Stimulated activated CD4-positive, alpha-beta T cell treated with anti-CD3 and anti-CD28 coated beads, Interleukin-4, amount 100 ng/mL, for 48 hours (primary cell): ENCODE data around the gene ASIC4.

Source experiments
- DNase-seq, 2 donors: peaks; one replicate each; pipeline ENCODE4 v3.0.0-alpha.2; 2020; ENCODE audit warnings: low read depth in 2 of 2

The ASIC4 gene, protein sequence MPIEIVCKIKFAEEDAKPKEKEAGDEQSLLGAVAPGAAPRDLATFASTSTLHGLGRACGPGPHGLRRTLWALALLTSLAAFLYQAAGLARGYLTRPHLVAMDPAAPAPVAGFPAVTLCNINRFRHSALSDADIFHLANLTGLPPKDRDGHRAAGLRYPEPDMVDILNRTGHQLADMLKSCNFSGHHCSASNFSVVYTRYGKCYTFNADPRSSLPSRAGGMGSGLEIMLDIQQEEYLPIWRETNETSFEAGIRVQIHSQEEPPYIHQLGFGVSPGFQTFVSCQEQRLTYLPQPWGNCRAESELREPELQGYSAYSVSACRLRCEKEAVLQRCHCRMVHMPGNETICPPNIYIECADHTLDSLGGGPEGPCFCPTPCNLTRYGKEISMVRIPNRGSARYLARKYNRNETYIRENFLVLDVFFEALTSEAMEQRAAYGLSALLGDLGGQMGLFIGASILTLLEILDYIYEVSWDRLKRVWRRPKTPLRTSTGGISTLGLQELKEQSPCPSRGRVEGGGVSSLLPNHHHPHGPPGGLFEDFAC

DNA sequence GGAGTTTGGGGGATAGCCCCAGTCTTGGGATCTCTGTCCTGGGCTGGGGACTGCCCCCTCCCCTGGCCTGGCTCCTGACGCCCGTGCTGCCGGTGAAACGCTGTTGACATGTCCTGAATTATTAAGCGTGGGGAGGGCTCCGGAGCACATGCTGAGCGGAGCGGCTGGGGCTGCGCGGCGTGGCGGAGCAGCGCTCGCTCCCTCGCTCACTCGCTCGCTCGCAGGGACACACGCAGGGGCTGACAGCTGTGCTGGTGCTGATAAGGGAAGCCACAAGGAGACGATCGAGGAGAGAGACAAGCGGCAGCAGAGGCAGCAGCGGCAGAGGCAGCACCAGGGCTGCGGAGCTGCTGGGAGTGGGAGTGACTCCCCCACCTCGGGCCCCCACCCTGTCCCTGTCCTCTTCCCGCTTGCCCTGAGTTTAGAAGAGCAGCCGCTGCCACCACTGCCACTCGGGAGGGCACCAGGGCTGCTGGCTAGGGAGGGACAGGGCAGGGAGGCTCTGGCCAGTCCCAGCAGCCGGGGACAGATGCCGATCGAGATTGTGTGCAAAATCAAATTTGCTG lies at the start of gene ASIC4:
Gene ASIC4, plus strand, starts transcription at position 287 of the 566 bp plus-strand sequence. Its CDS starts 243 bp downstream, at position 530.
- DNase-seq, result no peak

- DNase-seq, result no peak
Observed at GRCh38 chr2:219465659-219466561, 48.4 kb upstream of the ASIC4 start.

DNA sequence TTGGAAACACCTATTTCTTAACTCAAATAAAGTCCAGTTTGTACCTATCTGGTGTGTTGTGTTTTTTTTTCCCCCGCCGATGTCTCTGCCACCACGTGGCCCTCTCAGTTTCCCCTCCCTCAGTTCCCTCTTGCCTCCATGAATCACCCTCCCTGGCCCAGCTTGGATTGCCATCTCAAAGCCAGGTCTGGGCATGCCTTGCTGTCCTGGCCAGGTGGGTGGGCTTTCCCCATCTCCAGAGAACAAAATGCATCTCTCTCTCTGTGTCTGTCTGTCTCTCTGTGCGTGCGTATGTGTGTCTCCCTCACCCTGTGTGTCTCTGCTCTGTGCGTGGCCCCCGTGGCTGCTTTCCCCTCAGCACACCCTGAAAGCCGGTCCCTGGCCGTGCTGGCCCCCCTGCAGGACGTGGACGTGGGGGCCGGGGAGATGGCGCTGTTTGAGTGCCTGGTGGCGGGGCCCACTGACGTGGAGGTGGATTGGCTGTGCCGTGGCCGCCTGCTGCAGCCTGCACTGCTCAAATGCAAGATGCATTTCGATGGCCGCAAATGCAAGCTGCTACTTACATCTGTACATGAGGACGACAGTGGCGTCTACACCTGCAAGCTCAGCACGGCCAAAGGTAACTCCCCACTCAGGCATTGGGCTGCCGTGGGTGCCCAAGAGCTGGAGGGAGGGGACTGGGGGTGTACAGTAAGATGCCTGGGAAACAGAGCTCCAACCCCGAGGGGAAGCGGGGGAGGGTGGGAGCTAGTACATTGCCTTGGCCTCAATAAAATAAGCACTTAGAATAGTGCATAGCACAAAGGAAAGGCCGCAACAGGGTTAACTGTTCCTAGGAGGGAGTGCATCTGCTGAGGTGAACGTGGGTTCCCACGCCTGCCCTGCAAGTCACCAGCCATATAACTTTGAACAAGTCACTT lies 47.2 kb upstream of the ASIC4 start:
- no peak for DNase-seq

- no peak for DNase-seq
Observed at GRCh38 chr2:219467736-219468075, 46.6 kb upstream of the ASIC4 start.

GRCh38 chr2:219468410-219469185 lies 45.7 kb upstream of the ASIC4 start:
- DNase-seq, result no peak

DNA sequence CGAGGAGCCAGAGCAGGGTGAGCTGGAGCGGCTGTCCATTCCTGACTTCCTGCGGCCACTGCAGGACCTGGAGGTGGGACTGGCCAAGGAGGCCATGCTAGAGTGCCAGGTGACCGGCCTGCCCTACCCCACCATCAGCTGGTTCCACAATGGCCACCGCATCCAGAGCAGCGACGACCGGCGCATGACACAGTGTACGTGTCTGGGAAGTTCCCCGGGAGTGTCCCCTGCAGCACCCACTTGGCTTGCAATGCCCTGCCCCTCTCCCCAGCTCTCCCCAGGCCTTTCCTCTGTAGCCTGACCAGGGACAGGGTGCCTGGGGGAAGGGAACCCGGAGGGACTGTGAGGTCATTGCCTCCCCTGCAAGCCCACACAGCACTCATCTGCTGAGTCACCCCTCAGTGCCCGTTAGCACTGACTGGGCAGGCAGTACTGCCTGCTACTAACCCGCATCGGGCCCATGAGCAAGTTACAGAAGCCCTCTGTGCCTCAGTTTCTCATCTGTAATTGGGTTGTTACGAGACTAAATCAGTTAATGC lies 45.0 kb upstream of the ASIC4 start:
- DNase-seq, result no peak

DNA sequence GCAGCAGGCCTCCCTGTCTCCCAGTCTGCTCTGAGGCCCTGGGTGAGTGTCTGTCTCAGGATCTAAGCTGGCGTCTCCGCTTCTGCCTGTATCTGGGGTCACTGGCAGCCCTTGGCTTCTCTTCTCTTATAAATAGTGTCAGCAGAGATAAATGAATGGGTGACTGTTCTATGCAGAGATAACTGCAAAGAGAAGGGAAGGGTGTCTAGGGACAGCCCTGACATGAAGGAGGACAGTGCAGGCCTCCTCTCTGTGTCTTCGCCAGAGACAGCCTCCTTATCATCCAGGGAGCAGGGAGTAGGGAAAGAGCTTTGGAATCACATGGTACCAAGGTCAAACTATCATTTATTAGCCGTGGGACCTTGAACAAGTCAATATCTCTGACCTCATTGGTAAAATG lies 43.9 kb upstream of the ASIC4 start:
- no peak for DNase-seq

- DNase-seq, result no peak
Observed at GRCh38 chr2:219471476-219472371, 42.6 kb upstream of the ASIC4 start.

- DNase-seq, result no peak
Observed at GRCh38 chr2:219472629-219473187, 41.6 kb upstream of the ASIC4 start.

DNA sequence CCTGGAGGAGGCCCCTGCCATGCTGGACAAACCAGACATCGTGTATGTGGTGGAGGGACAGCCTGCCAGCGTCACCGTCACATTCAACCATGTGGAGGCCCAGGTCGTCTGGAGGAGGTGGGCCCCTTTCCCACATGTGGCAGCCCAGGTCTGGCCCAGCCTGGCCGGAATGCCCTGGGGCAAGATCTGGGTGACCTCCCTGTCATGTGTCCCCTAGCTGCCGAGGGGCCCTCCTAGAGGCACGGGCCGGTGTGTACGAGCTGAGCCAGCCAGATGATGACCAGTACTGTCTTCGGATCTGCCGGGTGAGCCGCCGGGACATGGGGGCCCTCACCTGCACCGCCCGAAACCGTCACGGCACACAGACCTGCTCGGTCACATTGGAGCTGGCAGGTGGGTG lies 40.8 kb upstream of the ASIC4 start:
- DNase-seq, result no peak

- DNase-seq, result no peak
Observed at GRCh38 chr2:219474285-219475060, 39.8 kb upstream of the ASIC4 start.

GRCh38 chr2:219475278-219475677 lies 39.0 kb upstream of the ASIC4 start:
- DNase-seq, result no peak

- DNase-seq, result peak; percentile 62 to 67
Observed at GRCh38 chr2:219475697-219476651, 38.3 kb upstream of the ASIC4 start.

- DNase-seq, result no peak
Observed at GRCh38 chr2:219476652-219477151, 37.6 kb upstream of the ASIC4 start.

- no peak for DNase-seq
Observed at GRCh38 chr2:219477179-219477578, 37.1 kb upstream of the ASIC4 start.

DNA sequence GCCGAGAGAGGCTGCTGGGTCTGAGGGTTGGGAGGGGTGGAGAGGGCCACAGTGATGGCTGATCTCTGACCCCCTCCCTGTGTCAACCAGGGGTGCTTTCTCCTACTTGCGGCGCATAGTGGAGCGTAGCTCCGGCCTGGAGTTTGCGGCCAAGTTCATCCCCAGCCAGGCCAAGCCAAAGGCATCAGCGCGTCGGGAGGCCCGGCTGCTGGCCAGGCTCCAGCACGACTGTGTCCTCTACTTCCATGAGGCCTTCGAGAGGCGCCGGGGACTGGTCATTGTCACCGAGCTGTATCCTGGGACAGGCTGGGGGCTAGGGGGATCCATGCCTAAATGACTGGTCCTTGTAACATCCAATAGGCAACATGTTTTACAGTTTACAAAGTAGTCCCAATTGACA lies 36.5 kb upstream of the ASIC4 start:
- DNase-seq, result no peak

DNA sequence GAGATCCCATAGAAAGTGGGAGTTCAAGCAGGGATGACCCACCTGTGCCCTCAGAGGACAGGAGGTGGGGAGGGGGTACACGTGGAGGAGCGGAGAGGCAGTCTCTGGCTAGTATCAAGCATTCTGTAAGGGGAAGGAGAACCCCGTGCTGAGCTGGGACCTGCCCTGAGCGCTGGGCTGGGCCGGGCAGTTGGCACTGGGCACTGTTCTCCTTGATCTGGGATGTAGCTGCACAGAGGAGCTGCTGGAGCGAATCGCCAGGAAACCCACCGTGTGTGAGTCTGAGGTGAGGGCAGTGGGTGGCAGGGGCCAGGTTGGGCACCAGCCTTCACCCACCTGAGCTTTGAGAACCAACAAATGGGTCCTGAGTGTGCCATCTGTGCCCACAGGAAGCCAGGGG lies 35.4 kb upstream of the ASIC4 start:
- no peak for DNase-seq
